Kidney (tissue), 14 donors: ENCODE results near the gene BIK. TPM values are rescaled to one million over a fixed set of nuclear protein-coding genes. Genes with fewer than 3 reads are reported as not detected.
A peak's percentile ranks its signal among the peaks of the same experiment; 100 is the strongest.

ENCODE experiments used
- DNase-seq, 5 donors: peaks; one replicate each; pipeline ENCODE4 v3.0.0-alpha.2; 2013 to 2020
- FAIRE-seq: peaks from 2 replicates; lab custom pipeline; 2012; peaks lifted over from hg19 to GRCh38; lab: Jason Lieb, UNC
- H3K27ac ChIP-seq, 2 donors: one replicate each; pipeline ENCODE4 v1.7.0; 2013; ENCODE audit warnings: low read depth in 2 of 2, low read length in 2 of 2, inconsistent platforms in 1 of 2
- H3K27me3 ChIP-seq: one replicate; pipeline ENCODE4 v1.7.1; 2013; ENCODE audit warnings: low read length, inconsistent platforms; ENCODE audit not compliant: control insufficient read depth, insufficient read depth
- H3K36me3 ChIP-seq, 3 donors: one replicate each; pipeline versions ENCODE4 v1.7.0 to v1.7.1; 2013; ENCODE audit warnings: low read length in 3 of 3, control low read depth in 1 of 3, inconsistent platforms in 1 of 3; ENCODE audit not compliant: insufficient read depth in 3 of 3, control insufficient read depth in 2 of 3
- H3K4me1 ChIP-seq, 3 donors: one replicate each; pipeline versions ENCODE4 v1.7.0 to v1.7.1; 2013; ENCODE audit warnings: low read length in 3 of 3, inconsistent platforms in 1 of 3, low read depth in 1 of 3; ENCODE audit not compliant: control insufficient read depth in 2 of 3, insufficient read depth in 2 of 3
- H3K4me3 ChIP-seq, 3 donors: one replicate each; pipeline versions ENCODE4 v1.7.0 to v1.8.1; 2013; ENCODE audit warnings: low read length in 3 of 3, control low read depth in 1 of 3, inconsistent platforms in 1 of 3
- H3K9ac ChIP-seq, 3 donors: one replicate each; pipeline versions ENCODE4 v1.7.0 to v1.7.1; 2013; ENCODE audit warnings: low read length in 3 of 3, control low read depth in 1 of 3, inconsistent platforms in 1 of 3
- H3K9me3 ChIP-seq, 3 donors: one replicate each; pipeline versions ENCODE4 v1.7.0 to v1.7.1; 2013; ENCODE audit warnings: low read length in 3 of 3, control low read depth in 1 of 3, inconsistent platforms in 1 of 3; ENCODE audit not compliant: control insufficient read depth in 2 of 3, insufficient read depth in 1 of 3
- intact Hi-C: fragments of 100-400 bp; cut with DNase I; formaldehyde crosslinking; loops from one replicate; pipeline ENCODE4 v1.11.1; 2022
- polyA plus RNA-seq: library from polyadenylated mRNA; stranded (reverse); fragments of 350-450 nt; fragmentation: Illumina TruSeq; extraction: RNeasy Lipid Tissue Mini Kit (QIAGEN cat#74804); gene quantifications from one replicate; pipeline ENCODE4 v1.2.3, GENCODE V29; 2014; ENCODE audit warnings: low read depth, low replicate concordance; ENCODE audit not compliant: insufficient read depth
- total RNA-seq: library from RNA; stranded (reverse); fragmentation: NEBNext Ultra II Directional; extraction: Animal tissue kit (Norgen Biotek cat#: 25700); gene quantifications from one replicate; pipeline ENCODE4 v1.2.1, GENCODE V29; 2021
- TF ChIP-seq, protein P1 (sequence below): IDR thresholded peaks from 3 replicates; pipeline ENCODE4 v1.5.1; 2012; ENCODE audit warnings: mild to moderate bottlenecking, moderate library complexity, borderline replicate concordance; ENCODE audit not compliant: insufficient read depth; ENCODE audit errors: extremely low read depth
- donor health status: control.
- donor health status: control.
- donor health status: control.
- donor health status: control.
- donor health status: control.
- donor health status: DM: yes; HTN: yes; CAD: no.
- donor health status: Normal renal cell carcinoma (clear cell type).

The BIK gene
- total and polyA plus RNA-seq, 2 donors from 2014 or later: 4.7 to 4.8 TPM

GRCh38 chr22:43088627-43088983 is 21.9 kb upstream of the BIK start:
- Histone ChIP-seq H3K9ac (peak overlapping the region in 2 of 3 donors; percentile 71 to 79), H3K4me3 (peak overlapping the region; percentile 77 to 88 (median 84)), H3K36me3 (no peaks in the 10 kb centered on the region), H3K4me1 (peaks cover 0 to 3% (median 0%) of the 10 kb centered on the region in 3 donors), H3K27me3 (no peaks in the 10 kb centered on the region), H3K9me3 (no peaks in the 10 kb centered on the region), H3K27ac (no peak overlapping the region)
- TF ChIP-seq, protein P1, sequence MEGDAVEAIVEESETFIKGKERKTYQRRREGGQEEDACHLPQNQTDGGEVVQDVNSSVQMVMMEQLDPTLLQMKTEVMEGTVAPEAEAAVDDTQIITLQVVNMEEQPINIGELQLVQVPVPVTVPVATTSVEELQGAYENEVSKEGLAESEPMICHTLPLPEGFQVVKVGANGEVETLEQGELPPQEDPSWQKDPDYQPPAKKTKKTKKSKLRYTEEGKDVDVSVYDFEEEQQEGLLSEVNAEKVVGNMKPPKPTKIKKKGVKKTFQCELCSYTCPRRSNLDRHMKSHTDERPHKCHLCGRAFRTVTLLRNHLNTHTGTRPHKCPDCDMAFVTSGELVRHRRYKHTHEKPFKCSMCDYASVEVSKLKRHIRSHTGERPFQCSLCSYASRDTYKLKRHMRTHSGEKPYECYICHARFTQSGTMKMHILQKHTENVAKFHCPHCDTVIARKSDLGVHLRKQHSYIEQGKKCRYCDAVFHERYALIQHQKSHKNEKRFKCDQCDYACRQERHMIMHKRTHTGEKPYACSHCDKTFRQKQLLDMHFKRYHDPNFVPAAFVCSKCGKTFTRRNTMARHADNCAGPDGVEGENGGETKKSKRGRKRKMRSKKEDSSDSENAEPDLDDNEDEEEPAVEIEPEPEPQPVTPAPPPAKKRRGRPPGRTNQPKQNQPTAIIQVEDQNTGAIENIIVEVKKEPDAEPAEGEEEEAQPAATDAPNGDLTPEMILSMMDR: no peak
- DNase-seq (no peak), FAIRE-seq (no peak)
- intact Hi-C loops: no loop called here

- H3K9me3 ChIP-seq: no peaks in the 10 kb centered on the region
- intact Hi-C loops: no loop called here
- H3K4me1 ChIP-seq: peaks cover 0 to 3% (median 0%) of the 10 kb centered on the region in 3 donors
- DNase-seq (peak; percentile 88 to 96 (median 92)), FAIRE-seq (no peak)
- H3K9ac ChIP-seq: peak within 1 kb of the TSS in 2 of 3 donors; percentile 71 to 79
- peak within 1 kb of the TSS; percentile 79 to 88 (median 84) for H3K4me3 ChIP-seq
- TF ChIP-seq, protein P1: no peak
- no peaks in the 10 kb centered on the region for H3K36me3 ChIP-seq
- no peaks in the 10 kb centered on the region for H3K27me3 ChIP-seq
- no peak within 1 kb of the TSS for H3K27ac ChIP-seq
Observed at GRCh38 chr22:43088984-43089717, 21.4 kb upstream of the BIK start, which contains the start of gene TTLL1. Gene TTLL1 (minus strand): TSS chr22:43089391. CDS start chr22:43075586, 13,805 bp downstream.

- H3K9ac ChIP-seq: no peak overlapping the region
- H3K9me3 ChIP-seq: no peaks in the 10 kb centered on the region
- H3K4me3 ChIP-seq: no peak overlapping the region
- H3K36me3 ChIP-seq: no peaks in the 10 kb centered on the region
- intact Hi-C loops: no loop called here
- peaks cover 0 to 3% (median 0%) of the 10 kb centered on the region in 3 donors for H3K4me1 ChIP-seq
- DNase-seq: peak; percentile 72 to 91 (median 79)
- FAIRE-seq: no peak
- no peaks in the 10 kb centered on the region for H3K27me3 ChIP-seq
- H3K27ac ChIP-seq: no peak overlapping the region
- TF ChIP-seq, protein P1: peak; percentile 29
Observed at GRCh38 chr22:43090130-43090789, 20.3 kb upstream of the BIK start.
